HepG2 (cell line): ENCODE data around the gene BLOC1S4. TPM values are rescaled to one million over a fixed set of nuclear protein-coding genes. Genes with fewer than 3 reads are reported as not detected.
A peak's percentile ranks its signal among the peaks of the same experiment; 100 is the strongest.

ENCODE experiments used
- ATM ChIP-seq: fragments of 450-650 bp; IDR thresholded peaks from 2 replicates; pipeline ENCODE4 v1.7.1; 2017; ENCODE audit warnings: mild to moderate bottlenecking, borderline replicate concordance
- CREB1 ChIP-seq, 2 experiments: fragments of 450-650 bp in 1 of 2; IDR thresholded peaks; 2 replicates each; pipeline ENCODE4 v1.6.1; 2016 to 2017; ENCODE audit warnings: control low read depth in 1 of 2, mild to moderate bottlenecking in 1 of 2, missing compliant biosample characterization in 1 of 2, missing genetic modification characterization in 1 of 2
- HMG20B ChIP-seq: conservative IDR thresholded peaks from 2 replicates; pipeline ENCODE4 v1.6.1; 2016; ENCODE audit warnings: missing genetic modification reagents, missing compliant biosample characterization
- KDM1A ChIP-seq: IDR thresholded peaks from 2 replicates; pipeline ENCODE4 v1.6.1; 2016; ENCODE audit warnings: missing compliant biosample characterization
- MEIS1 ChIP-seq: sonication (generic); formaldehyde crosslinking; IDR thresholded peaks from 2 replicates; pipeline ENCODE4 v1.9.0; 2021; ENCODE audit warnings: mild to moderate bottlenecking, missing genetic modification reagents, moderate library complexity, borderline replicate concordance
- PHF21A ChIP-seq: sonication (generic); formaldehyde crosslinking; IDR thresholded peaks from 2 replicates; pipeline ENCODE4 v1.5.0; 2020; ENCODE audit warnings: mild to moderate bottlenecking, missing genetic modification reagents
- POLR2A ChIP-seq, 2 experiments: IDR thresholded peaks; 2 replicates each; pipeline ENCODE4 v1.6.1; 2011; ENCODE audit warnings: low read depth in 2 of 2, low read length in 2 of 2, mild to moderate bottlenecking in 1 of 2, moderate library complexity in 1 of 2; ENCODE audit not compliant: insufficient read depth in 1 of 2
- ZFP1 ChIP-seq: IDR thresholded peaks from 2 replicates; pipeline ENCODE4 v1.6.1; 2016
- ZNF441 ChIP-seq: sonication (generic); formaldehyde crosslinking; IDR thresholded peaks from 2 replicates; pipeline ENCODE4 v1.7.0; 2021; ENCODE audit warnings: missing genetic modification reagents, borderline replicate concordance
- ZNF644 ChIP-seq: IDR thresholded peaks from 2 replicates; pipeline ENCODE4 v1.6.1; 2016; ENCODE audit warnings: low read depth
- polyA plus RNA-seq, 8 experiments: library from polyadenylated mRNA; depleted of rRNA in 3 of 8; stranded (reverse) in 7 of 8; unstranded in 1 of 8; fragments of >200 nt; fragmentation: Illumina TruSeq in 4 of 8; extraction: Trizol in 4 of 8; gene quantifications; 2 replicates each; pipeline versions ENCODE4 v1.2.1 to v1.2.3, GENCODE V29; 2011 to 2016; ENCODE audit warnings: low read depth in 4 of 8, missing spikeins in 1 of 8, mixed read lengths in 1 of 8; ENCODE audit not compliant: insufficient read depth in 1 of 8
- total RNA-seq, 5 experiments: library from RNA; depleted of rRNA; stranded (reverse); fragments of >200 nt; fragmentation: Illumina TruSeq; extraction: Trizol; gene quantifications; 2 replicates each; pipeline ENCODE4 v1.2.3, GENCODE V29; 2016; ENCODE audit warnings: low read depth in 1 of 5
- TF ChIP-seq, protein P1 (sequence below): fragments of 450-650 bp; IDR thresholded peaks from 2 replicates; pipeline ENCODE4 v1.6.1; 2016
- TF ChIP-seq, protein P2 (sequence below): sonication (generic); formaldehyde crosslinking; IDR thresholded peaks from 2 replicates; pipeline ENCODE4 v1.4.0; 2020; ENCODE audit warnings: mild to moderate bottlenecking, missing genetic modification reagents
- TF ChIP-seq, protein P3 (sequence below): sonication (generic); formaldehyde crosslinking; IDR thresholded peaks from 2 replicates; pipeline ENCODE4 v1.4.0; 2020; ENCODE audit warnings: missing genetic modification reagents
- TF ChIP-seq, protein P4 (sequence below): IDR thresholded peaks from 2 replicates; pipeline ENCODE4 v1.6.1; 2016; ENCODE audit warnings: control low read depth
- TF ChIP-seq, protein P5 (sequence below), 2 experiments: sonication (generic) in 1 of 2; formaldehyde crosslinking in 1 of 2; IDR thresholded peaks; 2 replicates each; pipeline versions ENCODE4 v1.4.0 to v1.6.1; 2016 to 2020; ENCODE audit warnings: borderline replicate concordance in 1 of 2, low read depth in 1 of 2, mild to moderate bottlenecking in 1 of 2, missing genetic modification reagents in 1 of 2
- TF ChIP-seq, protein P6 (sequence below): sonication (generic); formaldehyde crosslinking; IDR thresholded peaks from 2 replicates; pipeline ENCODE4 v1.8.1; 2022; ENCODE audit warnings: mild to moderate bottlenecking, missing genetic modification reagents

Gene BLOC1S4
- total and polyA plus RNA-seq, 2 of the 13 experiments (the other 11 are each of a cell fraction or from before 2014, with no cell fraction given): 15.5 to 20.9 TPM

DNA sequence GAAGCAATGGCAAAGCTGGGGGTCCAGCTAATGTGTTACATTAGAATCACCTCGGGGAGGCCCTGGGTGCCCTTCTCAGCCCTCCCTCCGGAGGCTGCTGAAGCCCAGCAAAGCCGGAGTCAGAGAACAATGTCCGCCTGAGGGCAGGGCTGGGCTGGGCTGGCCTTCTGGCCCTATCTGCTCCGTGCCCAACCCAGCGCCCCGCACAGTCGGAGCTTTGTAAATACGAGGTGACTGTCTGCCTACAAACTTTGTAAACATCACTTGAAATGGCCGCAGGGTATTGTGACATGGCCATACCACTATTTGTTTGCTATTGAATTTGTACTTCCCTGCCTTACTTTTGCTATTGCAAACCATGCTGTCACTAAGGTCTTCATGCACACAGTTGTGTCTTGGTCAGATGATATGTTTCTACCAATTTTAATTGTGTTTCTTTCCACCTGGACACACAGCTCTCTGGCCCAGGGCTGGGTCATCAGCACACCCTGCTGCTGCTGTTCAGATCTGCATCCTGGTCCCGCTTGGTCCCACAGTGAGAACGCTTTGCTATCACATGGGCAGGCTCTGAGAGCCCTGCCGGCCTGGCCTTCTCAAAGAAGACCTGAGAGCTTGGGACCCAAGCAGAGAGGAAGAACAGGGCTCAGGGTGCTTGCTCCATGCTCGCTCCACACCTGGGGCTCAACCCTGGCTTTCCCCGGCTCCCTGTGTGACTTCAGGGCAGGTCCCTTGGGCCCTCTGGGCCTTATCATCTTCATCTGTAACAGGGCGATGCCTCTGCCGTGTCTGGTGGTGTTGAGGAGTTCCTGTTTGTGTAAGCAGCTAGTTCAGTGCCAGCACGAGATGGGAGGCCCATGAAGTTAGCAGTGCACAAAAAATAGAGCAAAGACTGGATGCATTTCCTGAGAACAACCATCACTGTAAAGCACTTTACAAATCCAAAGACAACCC lies 20.0 kb upstream of the BLOC1S4 start (continued):
- TF ChIP-seq ZFP1 (CRISPR knock-in tag): peak; percentile 79; the same call in 1 of the 2 replicates
- TF ChIP-seq CREB1 (IDR thresholded peaks at IDR 0.05): peak; percentile 70
- TF ChIP-seq CREB1 (CRISPR knock-in tag; IDR thresholded peaks at IDR 0.05): no peak
- no peak for TF ChIP-seq PHF21A
- TF ChIP-seq, protein P1, sequence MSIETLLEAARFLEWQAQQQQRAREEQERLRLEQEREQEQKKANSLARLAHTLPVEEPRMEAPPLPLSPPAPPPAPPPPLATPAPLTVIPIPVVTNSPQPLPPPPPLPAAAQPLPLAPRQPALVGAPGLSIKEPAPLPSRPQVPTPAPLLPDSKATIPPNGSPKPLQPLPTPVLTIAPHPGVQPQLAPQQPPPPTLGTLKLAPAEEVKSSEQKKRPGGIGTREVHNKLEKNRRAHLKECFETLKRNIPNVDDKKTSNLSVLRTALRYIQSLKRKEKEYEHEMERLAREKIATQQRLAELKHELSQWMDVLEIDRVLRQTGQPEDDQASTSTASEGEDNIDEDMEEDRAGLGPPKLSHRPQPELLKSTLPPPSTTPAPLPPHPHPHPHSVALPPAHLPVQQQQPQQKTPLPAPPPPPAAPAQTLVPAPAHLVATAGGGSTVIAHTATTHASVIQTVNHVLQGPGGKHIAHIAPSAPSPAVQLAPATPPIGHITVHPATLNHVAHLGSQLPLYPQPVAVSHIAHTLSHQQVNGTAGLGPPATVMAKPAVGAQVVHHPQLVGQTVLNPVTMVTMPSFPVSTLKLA: peak; percentile 78
- TF ChIP-seq, protein P2, sequence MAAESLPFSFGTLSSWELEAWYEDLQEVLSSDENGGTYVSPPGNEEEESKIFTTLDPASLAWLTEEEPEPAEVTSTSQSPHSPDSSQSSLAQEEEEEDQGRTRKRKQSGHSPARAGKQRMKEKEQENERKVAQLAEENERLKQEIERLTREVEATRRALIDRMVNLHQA (CRISPR knock-in tag): no peak
- TF ChIP-seq, protein P3, sequence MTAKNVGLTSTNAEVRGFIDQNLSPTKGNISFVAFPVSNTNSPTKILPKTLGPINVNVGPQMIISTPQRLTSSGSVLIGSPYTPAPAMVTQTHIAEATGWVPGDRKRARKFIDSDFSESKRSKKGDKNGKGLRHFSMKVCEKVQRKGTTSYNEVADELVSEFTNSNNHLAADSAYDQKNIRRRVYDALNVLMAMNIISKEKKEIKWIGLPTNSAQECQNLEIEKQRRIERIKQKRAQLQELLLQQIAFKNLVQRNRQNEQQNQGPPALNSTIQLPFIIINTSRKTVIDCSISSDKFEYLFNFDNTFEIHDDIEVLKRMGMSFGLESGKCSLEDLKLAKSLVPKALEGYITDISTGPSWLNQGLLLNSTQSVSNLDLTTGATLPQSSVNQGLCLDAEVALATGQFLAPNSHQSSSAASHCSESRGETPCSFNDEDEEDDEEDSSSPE: peak; percentile 51; the same call in 1 of the 2 replicates
- TF ChIP-seq, protein P4, sequence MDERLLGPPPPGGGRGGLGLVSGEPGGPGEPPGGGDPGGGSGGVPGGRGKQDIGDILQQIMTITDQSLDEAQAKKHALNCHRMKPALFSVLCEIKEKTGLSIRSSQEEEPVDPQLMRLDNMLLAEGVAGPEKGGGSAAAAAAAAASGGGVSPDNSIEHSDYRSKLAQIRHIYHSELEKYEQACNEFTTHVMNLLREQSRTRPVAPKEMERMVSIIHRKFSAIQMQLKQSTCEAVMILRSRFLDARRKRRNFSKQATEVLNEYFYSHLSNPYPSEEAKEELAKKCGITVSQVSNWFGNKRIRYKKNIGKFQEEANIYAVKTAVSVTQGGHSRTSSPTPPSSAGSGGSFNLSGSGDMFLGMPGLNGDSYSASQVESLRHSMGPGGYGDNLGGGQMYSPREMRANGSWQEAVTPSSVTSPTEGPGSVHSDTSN: no peak
- TF ChIP-seq, protein P5, sequence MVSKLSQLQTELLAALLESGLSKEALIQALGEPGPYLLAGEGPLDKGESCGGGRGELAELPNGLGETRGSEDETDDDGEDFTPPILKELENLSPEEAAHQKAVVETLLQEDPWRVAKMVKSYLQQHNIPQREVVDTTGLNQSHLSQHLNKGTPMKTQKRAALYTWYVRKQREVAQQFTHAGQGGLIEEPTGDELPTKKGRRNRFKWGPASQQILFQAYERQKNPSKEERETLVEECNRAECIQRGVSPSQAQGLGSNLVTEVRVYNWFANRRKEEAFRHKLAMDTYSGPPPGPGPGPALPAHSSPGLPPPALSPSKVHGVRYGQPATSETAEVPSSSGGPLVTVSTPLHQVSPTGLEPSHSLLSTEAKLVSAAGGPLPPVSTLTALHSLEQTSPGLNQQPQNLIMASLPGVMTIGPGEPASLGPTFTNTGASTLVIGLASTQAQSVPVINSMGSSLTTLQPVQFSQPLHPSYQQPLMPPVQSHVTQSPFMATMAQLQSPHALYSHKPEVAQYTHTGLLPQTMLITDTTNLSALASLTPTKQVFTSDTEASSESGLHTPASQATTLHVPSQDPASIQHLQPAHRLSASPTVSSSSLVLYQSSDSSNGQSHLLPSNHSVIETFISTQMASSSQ (IDR thresholded peaks at IDR 0.05; ENCODE audit: low read depth): peak; percentile 64; the same call in 1 of the 2 replicates
- TF ChIP-seq, protein P5 (CRISPR knock-in tag; IDR thresholded peaks at IDR 0.05; ENCODE audit: borderline replicate concordance): peak; percentile 85; the same call in 1 of the 2 replicates
- no peak for TF ChIP-seq ZNF441 (CRISPR knock-in tag)
- TF ChIP-seq, protein P6, sequence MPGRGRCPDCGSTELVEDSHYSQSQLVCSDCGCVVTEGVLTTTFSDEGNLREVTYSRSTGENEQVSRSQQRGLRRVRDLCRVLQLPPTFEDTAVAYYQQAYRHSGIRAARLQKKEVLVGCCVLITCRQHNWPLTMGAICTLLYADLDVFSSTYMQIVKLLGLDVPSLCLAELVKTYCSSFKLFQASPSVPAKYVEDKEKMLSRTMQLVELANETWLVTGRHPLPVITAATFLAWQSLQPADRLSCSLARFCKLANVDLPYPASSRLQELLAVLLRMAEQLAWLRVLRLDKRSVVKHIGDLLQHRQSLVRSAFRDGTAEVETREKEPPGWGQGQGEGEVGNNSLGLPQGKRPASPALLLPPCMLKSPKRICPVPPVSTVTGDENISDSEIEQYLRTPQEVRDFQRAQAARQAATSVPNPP (CRISPR knock-in tag): peak; percentile 85; the same call in 1 of the 2 replicates
- peak; percentile 61; the same call in 1 of the 2 replicates for TF ChIP-seq KDM1A (CRISPR knock-in tag)
- TF ChIP-seq ZNF644 (CRISPR knock-in tag): peak; percentile 60; the same call in 1 of the 2 replicates
- TF ChIP-seq POLR2A (IDR thresholded peaks at IDR 0.05; ENCODE audit: insufficient read depth in 1 of 2, low read depth in 2 of 2, low read length in 2 of 2): peak in 1 of 2 experiments; percentile 67; a peak in 2 of 4 replicates
- TF ChIP-seq MEIS1 (CRISPR knock-in tag): no peak; the same call in 1 of the 2 replicates
- TF ChIP-seq HMG20B (CRISPR knock-in tag): peak; percentile 82
- TF ChIP-seq ATM: no peak
